H1 (cell line): Measurements from ENCODE around the gene NUB1. TPM values are rescaled to one million over a fixed set of nuclear protein-coding genes. Genes with fewer than 3 reads are reported as not detected.

ENCODE experiments used
- CTCF ChIA-PET: fragments of 300-600 bp; sonication (Branson Sonifier 250); formaldehyde crosslinking; loops from one replicate; lab custom pipeline; 2021; ENCODE audit not compliant: partially characterized antibody; lab: Charles Lee
- POLR2A ChIA-PET: fragments of 300-600 bp; sonication (Branson Sonifier 250); formaldehyde crosslinking; loops from one replicate; lab custom pipeline; 2021; ENCODE audit warnings: inconsistent platforms; ENCODE audit not compliant: partially characterized antibody; lab: Charles Lee
- DNase-seq, 2 experiments: peaks; one replicate each; pipeline versions ENCODE4 v3.0.0 to v3.0.0-alpha.2; 2010 to 2022; ENCODE audit warnings: low spot score in 2 of 2, low read depth in 1 of 2, mixed read lengths in 1 of 2
- FAIRE-seq: peaks from 2 replicates; lab custom pipeline; 2011; peaks lifted over from hg19 to GRCh38; lab: Jason Lieb, UNC
- H2AFZ ChIP-seq: 2 replicates; pipeline ENCODE4 v1.8.1; 2012; ENCODE audit warnings: low read length, inconsistent platforms
- H2AK5ac ChIP-seq: 2 replicates; pipeline ENCODE4 v1.6.1; 2013; ENCODE audit warnings: low read depth, low read length
- H2BK120ac ChIP-seq: replicated peaks from 2 replicates; pipeline ENCODE3; 2013; ENCODE audit warnings: low read depth, low read length, inconsistent platforms
- H2BK12ac ChIP-seq: 2 replicates; pipeline ENCODE4 v1.6.1; 2013; ENCODE audit warnings: low read depth, low read length
- H2BK15ac ChIP-seq: 2 replicates; pipeline ENCODE4 v1.6.1; 2013; ENCODE audit warnings: low read length
- H2BK20ac ChIP-seq: 2 replicates; pipeline ENCODE4 v1.6.1; 2013; ENCODE audit warnings: low read length
- H2BK5ac ChIP-seq: 2 replicates; pipeline ENCODE4 v1.6.1; 2013; ENCODE audit warnings: low read depth, low read length
- H3K14ac ChIP-seq: 2 replicates; pipeline ENCODE4 v1.6.1; 2013; ENCODE audit warnings: inconsistent platforms; ENCODE audit not compliant: insufficient read length
- H3K18ac ChIP-seq: 2 replicates; pipeline ENCODE4 v1.6.1; 2013; ENCODE audit warnings: low read length; ENCODE audit errors: extremely low read depth
- H3K23ac ChIP-seq: 2 replicates; pipeline ENCODE4 v1.6.1; 2013; ENCODE audit warnings: inconsistent platforms; ENCODE audit not compliant: insufficient read length
- H3K23me2 ChIP-seq: 2 replicates; pipeline ENCODE4 v1.6.1; 2013; ENCODE audit warnings: low read depth, low read length
- H3K27ac ChIP-seq: 2 replicates; pipeline ENCODE4 v1.6.1; 2011; ENCODE audit warnings: low read depth, low read length, inconsistent platforms
- H3K27me3 ChIP-seq, 4 experiments: replicated peaks in 1 of 4; 1 replicate in 1 of 4; 2 replicates in 3 of 4; pipeline versions ENCODE4 v1.6.1 to v1.8.1; 2011 to 2013; ENCODE audit warnings: low read length in 3 of 4, mild to moderate bottlenecking in 3 of 4, inconsistent platforms in 2 of 4, mixed read lengths in 2 of 4, moderate library complexity in 1 of 4; ENCODE audit not compliant: control insufficient read depth in 3 of 4, insufficient read depth in 3 of 4; ENCODE audit errors: extremely low read depth in 1 of 4
- H3K36me3 ChIP-seq, 4 experiments: 2 replicates each; pipeline versions ENCODE4 v1.6.1 to v1.8.1; 2011 to 2013; ENCODE audit warnings: mild to moderate bottlenecking in 4 of 4, low read length in 3 of 4, moderate library complexity in 2 of 4, control low read depth in 1 of 4, inconsistent platforms in 1 of 4; ENCODE audit not compliant: insufficient read depth in 4 of 4, control insufficient read depth in 2 of 4
- H3K4ac ChIP-seq: replicated peaks from 2 replicates; pipeline ENCODE3; 2013; ENCODE audit warnings: low read length, low read depth, mixed read lengths, inconsistent platforms; ENCODE audit not compliant: insufficient read length
- H3K4me1 ChIP-seq, 4 experiments: replicated peaks in 1 of 4; 1 replicate in 1 of 4; 2 replicates in 3 of 4; pipeline versions ENCODE4 v1.6.1 to v1.8.1; 2011 to 2013; ENCODE audit warnings: low read length in 3 of 4, inconsistent platforms in 2 of 4, mixed read lengths in 1 of 4; ENCODE audit not compliant: insufficient read depth in 4 of 4, control insufficient read depth in 3 of 4
- H3K4me2 ChIP-seq, 2 experiments: 2 replicates each; pipeline versions ENCODE4 v1.6.1 to v1.8.1; 2011 to 2013; ENCODE audit warnings: low read depth in 2 of 2, low read length in 2 of 2, control low read depth in 1 of 2, inconsistent platforms in 1 of 2, mild to moderate bottlenecking in 1 of 2; ENCODE audit not compliant: insufficient read depth in 1 of 2
- H3K4me3 ChIP-seq, 4 experiments: fragments of 200-600, 300-600 bp in 1 of 4; sonication (generic), shearing (Covaris generic), sonication (Bioruptor Twin) in 1 of 4; 2 replicates each; pipeline versions ENCODE4 v1.5.1 to v1.8.1; 2011 to 2016; ENCODE audit warnings: low read length in 4 of 4, low read depth in 3 of 4, control low read depth in 2 of 4, inconsistent platforms in 2 of 4, mild to moderate bottlenecking in 2 of 4, mixed read lengths in 1 of 4, moderate library complexity in 1 of 4; ENCODE audit not compliant: insufficient read depth in 2 of 4; ENCODE audit errors: extremely low read depth in 1 of 4
- H3K56ac ChIP-seq: replicated peaks from 2 replicates; pipeline ENCODE3; 2013; ENCODE audit warnings: low read depth, mild to moderate bottlenecking, mixed read lengths, low read length, inconsistent platforms; ENCODE audit not compliant: insufficient read length
- H3K79me1 ChIP-seq: 2 replicates; pipeline ENCODE4 v1.6.1; 2013; ENCODE audit warnings: low read depth, low read length, control low read depth
- H3K79me2 ChIP-seq, 2 experiments: 2 replicates each; pipeline versions ENCODE4 v1.6.1 to v1.8.1; 2012 to 2013; ENCODE audit warnings: low read length in 2 of 2, mild to moderate bottlenecking in 2 of 2, inconsistent platforms in 1 of 2; ENCODE audit not compliant: insufficient read depth in 2 of 2, control insufficient read depth in 1 of 2
- H3K9ac ChIP-seq, 4 experiments: replicated peaks in 1 of 4; 1 replicate in 1 of 4; 2 replicates in 3 of 4; pipeline versions ENCODE4 v1.6.1 to v1.8.1; 2011 to 2013; ENCODE audit warnings: low read depth in 3 of 4, low read length in 3 of 4, control low read depth in 2 of 4, mild to moderate bottlenecking in 2 of 4, moderate library complexity in 2 of 4, inconsistent platforms in 1 of 4; ENCODE audit errors: extremely low read depth in 1 of 4
- H3K9me3 ChIP-seq, 2 experiments: 2 replicates each; pipeline versions ENCODE4 v1.6.1 to v1.8.1; 2012 to 2013; ENCODE audit warnings: mild to moderate bottlenecking in 2 of 2, moderate library complexity in 2 of 2, control low read depth in 1 of 2, inconsistent platforms in 1 of 2, low read depth in 1 of 2, low read length in 1 of 2, mixed read lengths in 1 of 2; ENCODE audit not compliant: insufficient read depth in 2 of 2
- H4K20me1 ChIP-seq, 2 experiments: replicated peaks in 1 of 2; 2 replicates each; pipeline versions ENCODE3 to v1.8.1; 2011 to 2013; ENCODE audit warnings: inconsistent platforms in 2 of 2, low read length in 2 of 2, mild to moderate bottlenecking in 1 of 2; ENCODE audit not compliant: insufficient read depth in 2 of 2, control insufficient read depth in 1 of 2
- H4K5ac ChIP-seq: 2 replicates; pipeline ENCODE4 v1.6.1; 2013; ENCODE audit warnings: low read length, low read depth, mixed read lengths, inconsistent platforms; ENCODE audit not compliant: insufficient read length
- H4K8ac ChIP-seq: 2 replicates; pipeline ENCODE4 v1.8.0; 2013; ENCODE audit warnings: mild to moderate bottlenecking, moderate library complexity, low read length, inconsistent platforms; ENCODE audit not compliant: insufficient read depth; ENCODE audit errors: extremely low read depth
- H4K91ac ChIP-seq: replicated peaks from 2 replicates; pipeline ENCODE3; 2013; ENCODE audit warnings: low read length, mixed read lengths, inconsistent platforms; ENCODE audit not compliant: insufficient read length
- CBX8 ChIP-seq: fragments of 300-800, 300-1000 bp; sonication (generic); IDR thresholded peaks from 2 replicates; pipeline ENCODE4 v1.7.1; 2016; ENCODE audit warnings: low read depth, low read length, borderline replicate concordance
- EGR1 ChIP-seq: IDR thresholded peaks from 2 replicates; pipeline ENCODE4 v1.6.1; 2011; ENCODE audit warnings: low read depth, low read length, borderline replicate concordance
- KDM4A ChIP-seq: IDR thresholded peaks from one replicate; pipeline ENCODE4 v1.7.1; 2012; ENCODE audit warnings: low read depth, mild to moderate bottlenecking, moderate library complexity, low read length, inconsistent platforms; ENCODE audit not compliant: severe bottlenecking
- MAFK ChIP-seq: IDR thresholded peaks from 2 replicates; pipeline ENCODE4 v1.6.1; 2012; ENCODE audit warnings: low read depth, mild to moderate bottlenecking, improper control_type of control experiment, low read length
- PHF8 ChIP-seq: fragments of 200-600 bp; sonication (generic); conservative IDR thresholded peaks from 2 replicates; pipeline ENCODE4 v1.7.1; 2012; ENCODE audit warnings: low read depth, mild to moderate bottlenecking, inconsistent platforms, low read length, moderate library complexity
- POLR2AphosphoS5 ChIP-seq: IDR thresholded peaks from 2 replicates; pipeline ENCODE4 v1.6.1; 2011; ENCODE audit warnings: low read depth, low read length
- SRF ChIP-seq: IDR thresholded peaks from 2 replicates; pipeline ENCODE4 v1.6.1; 2011; ENCODE audit warnings: mild to moderate bottlenecking, low read depth, low read length, moderate library complexity
- SUZ12 ChIP-seq: fragments of 200-600 bp; sonication (generic); IDR thresholded peaks from 2 replicates; pipeline ENCODE4 v1.6.1; 2012; ENCODE audit warnings: mild to moderate bottlenecking, inconsistent platforms, low read length, moderate library complexity, mixed read lengths
- WGBS, 2 experiments: shearing (Covaris generic) in 1 of 2; methylation state at CpG; one replicate each; pipeline versions ENCODE4 v1.1.6 to v1.1.7; 2013 to 2015; ENCODE audit warnings: low lambda C conversion rate in 2 of 2, mixed read lengths in 2 of 2, inconsistent platforms in 1 of 2, low coverage in 1 of 2, missing lambda C conversion rate in 1 of 2; ENCODE audit not compliant: insufficient replicate concordance in 2 of 2, insufficient coverage in 1 of 2, insufficient read length in 1 of 2; ENCODE audit errors: extremely low coverage in 1 of 2, missing lambda C conversion rate in 1 of 2; 5-methylcytosine and 5-hydroxymethylcytosine counted together
- polyA plus RNA-seq, 7 experiments: library from polyadenylated mRNA; depleted of rRNA in 3 of 7; stranded (reverse) in 5 of 7; unstranded in 2 of 7; fragments of >200 nt in 5 of 7; fragments of 200-250 nt in 2 of 7; gene quantifications; 1 replicate in 5 of 7; 2 replicates in 1 of 7; 4 replicates in 1 of 7; pipeline versions ENCODE4 v1.2.1 to v1.2.3, GENCODE V29; 2011 to 2013; ENCODE audit warnings: missing spikeins in 2 of 7, mixed read lengths in 2 of 7
- total RNA-seq: library from RNA; stranded (reverse); fragmentation: NEBNext Ultra II Directional; extraction: Animal tissue kit (Norgen Biotek cat#: 25700); gene quantifications from 2 replicates; pipeline ENCODE4 v1.2.1, GENCODE V29; 2021

NUB1 gene
- total and polyA plus RNA-seq, 2 of the 8 experiments (the other 6 are each of a cell fraction or from before 2014, with no cell fraction given), result 22.1 to 43.5 TPM

GRCh38 chr7:151338809-151339208 lies 2.8 kb upstream of the NUB1 start:
- Histone ChIP-seq H3K9me3 (no peaks in the 10 kb centered on the region), H3K27me3 (no peaks in the 10 kb centered on the region), H3K36me3 (no peaks in the 10 kb centered on the region), H2BK12ac (no peak overlapping the region), H2BK5ac (no peak overlapping the region), H3K23ac (no peak overlapping the region), H3K4me2 (no peak overlapping the region), H3K79me1 (no peaks in the 10 kb centered on the region), H4K8ac (no peak overlapping the region), H3K56ac (no peak overlapping the region), H3K9ac (no peak overlapping the region), H2BK120ac (no peak overlapping the region), H3K79me2 (peaks cover 0 to 14% of the 10 kb centered on the region in 2 experiments; a peak in 2 of 4 replicates), H3K14ac (no peak overlapping the region), H4K5ac (no peak overlapping the region), H4K91ac (no peak overlapping the region), H3K18ac (no peak overlapping the region), H3K4me1 (no peaks in the 10 kb centered on the region; a peak in 2 of 7 replicates), H3K23me2 (peaks cover 4% of the 10 kb centered on the region), H2BK20ac (no peak overlapping the region), H3K4me3 (no peak overlapping the region), H2BK15ac (no peak overlapping the region), H2AK5ac (no peak overlapping the region), H3K27ac (no peak overlapping the region), H3K4ac (no peak overlapping the region), H2AFZ (no peak overlapping the region), H4K20me1 (peaks cover 0 to 1% of the 10 kb centered on the region in 2 experiments)
- FAIRE-seq (no peak), DNase-seq (no peak)
- TF ChIP-seq SRF, result no peak
- TF ChIP-seq MAFK, result no peak
- TF ChIP-seq POLR2AphosphoS5, result no peak
- no peak for TF ChIP-seq PHF8
- no peak for TF ChIP-seq KDM4A
- TF ChIP-seq CBX8, result no peak
- no peak for TF ChIP-seq EGR1
- no peak for TF ChIP-seq SUZ12
- ChIA-PET CTCF (interaction anchor here (1.0 to 8.5 kb wide), 4 partner anchors 13 to 112 kb away, joined by 3 to 75 read pairs (median 3); partner anchors contain the start of gene ABCF2), POLR2A (interaction anchor here (0.7 kb wide), 1 partner anchor 117 kb away, joined by 3 read pairs; no protein-coding TSS in a partner anchor)
- WGBS, 2 experiments, result 95% methylated on average over 3 of the region's 3 CpGs; no CpG with 5 or more reads in 1 of the 2 experiments
